IPS-18c (cell line): Measurements from ENCODE around the gene PRRT1.
"Not testable (repeated sequence)": the region's sequence is repeated elsewhere in the genome, so short reads cannot be mapped to it uniquely, and the experiment has no call there.

Experiments
- H3K4me3 ChIP-seq: 2 replicates; pipeline ENCODE4 v1.7.0; 2013; ENCODE audit warnings: low read depth, mild to moderate bottlenecking, low read length, moderate library complexity; ENCODE audit not compliant: insufficient read depth
- H3K9me3 ChIP-seq: one replicate; pipeline ENCODE4 v1.6.1; 2013; ENCODE audit warnings: mild to moderate bottlenecking, low read length, moderate library complexity; ENCODE audit not compliant: control insufficient read depth, insufficient read depth

The PRRT1 gene

GRCh38 chr6:32100251-32100650, 51.5 kb downstream of the PRRT1 start:
- H3K4me3 ChIP-seq, H3K9me3 ChIP-seq: not testable (repeated sequence)
